GM18526 (cell line): Measurements from ENCODE around the gene KRT32.

Source experiments
- POLR2A ChIP-seq: IDR thresholded peaks from 3 replicates; pipeline ENCODE4 v1.6.1; 2011; ENCODE audit not compliant: insufficient read length; ENCODE audit errors: extremely low read depth

KRT32 gene

DNA sequence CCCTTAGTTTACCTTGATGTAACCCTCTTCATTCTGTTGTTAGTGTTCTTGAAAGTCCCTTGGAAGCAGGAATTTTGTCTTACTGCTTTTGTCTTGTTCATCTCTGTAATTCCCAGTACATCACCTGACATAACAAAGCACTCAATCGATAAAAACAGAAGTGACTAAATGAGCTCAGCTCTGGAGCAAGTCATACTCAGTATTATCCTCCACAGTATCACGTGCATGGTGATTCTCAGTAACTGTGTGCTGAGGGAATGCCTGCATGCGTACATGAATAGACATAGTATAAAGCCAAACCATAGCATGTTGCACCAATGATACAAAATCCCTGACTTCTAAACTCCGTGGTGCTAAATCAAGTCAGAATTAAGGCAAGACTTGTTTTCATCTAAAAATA lies 33.6 kb downstream of the KRT32 start:
- TF ChIP-seq POLR2A, result no peak

DNA sequence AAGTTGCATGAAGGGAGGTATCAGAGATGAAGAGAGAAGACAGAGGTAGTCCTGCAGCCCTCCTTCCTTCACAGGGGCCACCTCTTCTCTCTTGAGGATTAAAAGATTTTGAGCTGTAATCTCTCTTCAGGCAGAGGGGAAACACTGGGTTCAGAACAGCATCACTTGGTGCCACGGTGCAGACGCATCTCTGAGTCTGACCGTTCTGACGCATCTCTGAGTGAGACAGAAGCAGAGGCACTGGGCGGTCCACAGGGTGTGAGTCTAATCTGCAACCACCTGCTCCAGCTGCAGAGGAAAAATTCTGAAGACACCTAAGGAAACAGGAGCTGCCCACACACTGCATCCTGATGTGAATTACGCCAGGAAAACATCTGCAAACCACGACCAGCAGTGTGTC lies 37.5 kb downstream of the KRT32 start:
- no peak for TF ChIP-seq POLR2A

DNA sequence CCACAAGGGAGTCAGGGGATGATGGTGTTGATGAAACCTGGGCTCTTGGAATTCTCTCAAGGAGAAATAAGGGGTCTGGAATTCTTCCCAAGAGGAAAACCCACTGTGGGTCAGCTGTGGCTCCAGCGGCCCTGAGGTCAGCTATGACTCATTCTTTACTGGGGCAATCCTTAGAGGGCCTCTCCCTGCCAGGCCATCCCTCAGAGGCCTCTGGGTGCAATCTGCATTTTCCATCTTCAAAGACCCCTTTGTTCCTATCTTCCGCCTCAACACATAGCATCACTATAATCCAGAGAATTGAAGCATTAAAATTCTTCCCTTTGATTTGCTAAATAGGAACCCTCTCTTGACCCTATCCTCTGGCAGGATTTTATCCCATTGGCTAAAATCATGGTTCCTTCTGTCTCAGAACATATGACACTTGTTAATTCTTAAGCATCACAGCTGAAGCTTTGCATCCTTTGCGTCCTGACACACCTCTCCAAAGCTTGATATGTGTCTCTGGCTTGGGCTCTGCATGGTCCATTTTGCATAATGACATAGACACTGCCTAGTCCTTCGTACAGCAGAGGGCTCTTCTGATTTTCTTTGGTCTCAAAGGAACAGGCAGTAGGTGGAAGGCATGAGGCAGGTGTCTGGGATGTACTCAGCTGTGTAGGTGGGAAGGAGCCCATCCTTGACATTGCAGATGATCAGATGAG lies 38.4 kb downstream of the KRT32 start:
- TF ChIP-seq POLR2A, result no peak

DNA sequence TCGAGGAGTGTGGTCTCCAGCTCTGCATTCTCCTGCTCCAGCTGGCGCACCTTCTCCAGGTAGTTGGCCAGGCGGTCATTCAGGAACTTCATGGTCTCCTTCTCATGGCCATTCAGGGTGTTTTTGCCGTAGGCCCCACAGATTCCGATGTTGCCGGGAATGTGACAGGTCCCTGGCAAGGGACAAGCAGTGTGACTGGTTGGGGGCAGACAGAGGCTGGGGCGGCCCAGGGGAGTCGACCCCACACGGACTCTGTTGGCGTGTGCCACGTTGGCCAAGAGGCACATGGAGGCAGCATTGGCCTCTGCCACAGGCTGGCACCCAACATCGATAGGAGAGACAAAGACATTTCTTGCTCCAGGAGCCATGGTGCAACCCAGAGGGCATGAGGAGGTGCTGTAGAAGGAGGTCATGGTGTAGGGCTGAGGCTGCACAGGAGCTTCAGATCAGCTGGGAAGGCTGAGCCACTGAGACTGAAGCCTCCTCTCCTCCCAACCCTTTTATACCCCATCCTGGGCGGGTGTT lies 43.0 kb downstream of the KRT32 start, which contains the start of gene KRT37:
Gene KRT37, minus strand, starts transcription at position 475 of the 525 bp plus-strand sequence. Its CDS starts 62 bp downstream, at position 413.
- TF ChIP-seq POLR2A, result no peak

DNA sequence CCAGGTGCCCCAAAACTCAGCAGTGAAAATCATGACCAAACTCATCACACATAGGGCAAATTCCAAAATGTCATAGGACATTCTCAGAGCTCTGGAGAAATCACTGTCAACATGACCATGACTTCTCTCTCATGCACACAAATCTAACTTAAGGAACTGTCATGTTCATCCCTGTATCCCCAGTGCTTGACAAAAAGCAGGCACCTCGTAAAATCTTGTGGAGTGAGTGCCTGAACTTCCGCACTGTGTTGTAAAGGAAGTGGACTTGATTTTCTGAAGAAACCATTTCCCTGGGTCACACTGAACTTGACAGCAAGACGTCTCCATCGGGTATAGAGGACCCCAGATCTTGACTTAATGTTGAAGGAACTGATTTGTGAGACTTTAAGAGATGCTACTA lies 45.6 kb downstream of the KRT32 start:
- no peak for TF ChIP-seq POLR2A

DNA sequence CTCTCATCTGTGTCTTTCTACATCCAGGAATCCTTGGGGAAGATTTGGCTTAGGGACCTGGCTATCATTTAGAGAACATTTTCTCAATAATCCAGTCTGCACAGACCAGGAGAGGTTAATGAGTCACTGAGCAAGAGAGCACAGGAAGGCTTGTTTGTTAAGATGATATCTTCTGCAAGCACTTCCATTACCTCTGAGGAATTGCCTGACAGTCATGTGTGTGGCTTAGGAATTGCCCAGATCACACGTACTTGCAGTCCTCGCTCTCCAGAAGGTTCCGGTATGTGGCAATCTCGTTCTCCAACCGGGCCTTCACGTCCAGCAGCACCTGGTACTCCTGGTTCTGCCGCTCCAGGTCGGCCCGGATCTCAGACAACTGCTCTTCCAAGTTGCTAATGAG lies 46.1 kb downstream of the KRT32 start:
- no peak for TF ChIP-seq POLR2A

DNA sequence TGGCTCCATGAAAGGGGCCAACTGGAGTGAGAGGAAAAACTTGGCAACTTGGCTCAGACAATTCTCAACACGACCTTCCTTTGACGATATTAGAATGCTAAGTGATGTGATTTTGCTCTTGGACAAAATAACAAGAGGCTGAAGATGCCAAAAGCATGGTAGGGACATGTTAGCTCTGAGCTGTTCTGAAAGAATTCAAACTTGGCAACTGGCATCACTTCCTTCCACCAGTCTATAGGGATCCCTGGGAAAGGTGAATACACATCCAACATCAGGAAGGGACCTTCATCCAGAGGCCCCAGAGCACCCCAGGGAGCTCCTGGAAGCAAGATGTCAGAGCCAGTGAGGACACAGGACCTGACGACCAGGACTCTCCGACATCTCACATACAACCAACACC lies 47.1 kb downstream of the KRT32 start:
- TF ChIP-seq POLR2A, result no peak

DNA sequence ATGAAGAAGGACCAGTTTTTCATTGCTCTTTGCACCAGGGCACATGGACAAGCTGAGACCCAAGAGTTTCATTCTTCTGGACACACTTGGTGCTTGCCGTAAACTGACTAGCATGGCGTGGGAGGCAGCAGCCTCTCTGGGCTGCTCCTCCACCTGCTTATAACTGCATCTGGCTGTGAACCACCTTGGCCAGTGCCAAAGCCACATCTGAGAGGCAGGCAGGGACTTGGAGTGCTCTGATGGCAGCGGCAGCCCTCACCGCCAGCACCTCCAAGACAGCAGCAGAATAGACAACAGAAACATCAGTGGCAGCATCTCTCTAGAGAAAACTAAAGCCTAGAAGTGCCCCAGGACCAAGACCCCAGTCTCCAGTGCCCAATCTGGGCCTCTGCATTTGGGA lies 47.5 kb downstream of the KRT32 start:
- no peak for TF ChIP-seq POLR2A

DNA sequence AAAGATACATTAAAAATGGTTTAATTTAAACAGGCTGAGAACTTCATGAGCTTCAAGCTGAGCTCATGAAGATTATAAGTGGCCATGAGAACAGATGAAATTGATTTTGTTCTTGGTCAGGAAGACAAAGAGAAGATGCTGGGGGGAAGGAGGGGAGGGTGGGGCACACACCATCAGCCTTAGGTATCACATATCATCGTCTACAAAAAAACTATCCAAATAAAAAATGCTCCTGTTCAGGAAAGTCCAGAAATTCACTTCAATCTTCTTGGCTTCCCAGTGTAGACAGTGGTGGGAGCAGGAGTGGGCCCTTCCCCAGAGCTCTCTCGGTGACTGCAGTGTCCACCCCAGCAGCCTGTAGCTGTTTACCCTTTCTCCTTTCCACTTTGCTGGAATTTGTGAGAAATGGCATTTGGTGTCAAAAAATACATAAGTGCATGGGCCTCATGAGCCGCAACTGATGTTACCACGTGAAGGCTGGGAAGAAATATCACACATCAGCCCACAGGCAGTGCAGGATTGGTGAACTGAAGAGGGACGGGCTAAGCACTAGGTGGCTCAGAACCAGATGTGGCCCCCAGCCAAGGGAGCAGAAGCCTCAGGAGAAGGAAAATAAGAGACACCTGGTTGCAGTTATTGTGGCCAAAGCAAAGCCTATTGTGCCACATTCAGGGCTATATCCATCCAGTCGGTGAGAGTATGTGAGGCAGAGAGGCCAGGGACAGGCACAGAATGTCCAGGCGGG lies 48.9 kb downstream of the KRT32 start:
- no peak for TF ChIP-seq POLR2A

DNA sequence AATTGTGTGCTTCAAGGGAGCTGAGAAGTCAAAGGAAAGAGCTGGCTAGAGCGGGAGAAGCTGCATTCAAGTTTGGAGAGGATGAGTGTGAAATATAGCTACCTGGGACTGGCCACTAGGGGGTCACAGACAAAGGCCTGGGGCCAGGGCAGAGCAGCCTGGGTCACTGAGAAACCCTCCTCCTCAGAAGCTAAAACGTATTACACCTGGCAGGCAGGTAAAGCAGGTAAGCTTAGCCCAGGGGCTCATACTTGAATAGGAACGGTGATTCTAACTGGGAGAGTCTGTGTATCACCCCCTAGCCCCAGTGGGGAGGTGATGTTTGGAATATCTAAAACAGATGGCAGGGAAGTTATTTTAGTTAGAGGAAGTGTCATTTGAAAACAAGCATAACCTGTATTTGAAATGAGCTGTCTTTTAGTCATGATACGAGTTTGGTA lies 49.6 kb downstream of the KRT32 start:
- no peak for TF ChIP-seq POLR2A

DNA sequence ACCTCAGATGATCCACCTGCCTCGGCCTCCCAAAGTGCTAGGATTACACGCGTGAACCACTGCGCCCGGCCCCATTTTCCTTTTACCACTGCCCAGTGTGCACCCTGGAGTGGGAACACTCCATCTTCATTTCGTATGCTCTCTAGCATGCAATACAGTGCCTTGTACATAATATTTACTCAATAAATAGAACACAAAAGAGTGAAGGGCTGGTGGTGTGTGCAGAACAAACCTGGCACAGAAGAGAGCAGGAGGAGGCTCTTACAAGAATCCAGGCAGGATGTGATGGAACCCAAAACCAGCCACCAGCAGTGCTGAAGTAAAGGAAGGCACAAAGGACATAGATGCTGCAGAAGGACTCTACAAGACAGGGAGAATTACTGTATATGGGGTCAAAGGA lies 50.1 kb downstream of the KRT32 start:
- TF ChIP-seq POLR2A, result no peak

DNA sequence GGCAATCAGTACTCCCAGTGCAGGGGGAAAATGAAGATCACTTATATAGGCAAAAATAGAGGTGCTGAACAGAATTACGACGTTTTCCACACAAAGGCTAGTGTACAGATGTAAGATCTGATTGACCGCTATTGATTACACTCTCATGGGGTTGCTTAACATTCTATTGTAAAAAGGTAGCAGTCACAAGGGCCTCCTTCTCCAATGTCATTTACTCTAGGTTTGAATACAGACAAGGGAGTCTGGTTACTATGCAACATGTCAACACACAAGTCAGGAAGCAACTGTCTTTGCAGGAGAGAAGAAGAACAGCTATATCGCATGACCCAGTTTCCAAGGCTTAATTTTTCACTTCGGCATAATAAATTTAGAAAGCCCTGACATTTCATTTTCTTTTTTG lies 50.7 kb downstream of the KRT32 start:
- no peak for TF ChIP-seq POLR2A

DNA sequence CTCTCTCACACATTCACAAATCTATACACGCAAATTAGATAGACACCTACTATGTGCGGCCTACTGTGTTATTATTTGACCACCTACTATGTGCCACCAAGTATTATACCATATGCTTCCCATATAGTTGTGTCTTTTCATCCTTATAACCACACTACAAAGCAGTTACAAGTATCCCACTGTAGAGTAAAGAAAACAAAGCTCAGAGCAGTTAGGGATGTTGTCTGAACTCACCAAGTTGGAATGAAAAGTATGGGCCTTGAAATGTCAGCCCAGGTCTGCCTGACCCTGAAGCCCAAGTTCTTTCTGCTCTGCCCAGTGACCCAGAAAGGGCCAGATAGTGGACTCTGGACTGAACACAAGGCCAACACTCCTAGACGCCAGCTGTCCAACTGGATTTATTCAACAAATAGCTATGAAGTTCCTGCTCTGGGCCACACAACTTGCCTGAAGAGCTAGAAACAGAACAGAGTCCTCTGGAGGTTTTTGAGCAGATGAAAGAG lies 51.3 kb downstream of the KRT32 start:
- no peak for TF ChIP-seq POLR2A

DNA sequence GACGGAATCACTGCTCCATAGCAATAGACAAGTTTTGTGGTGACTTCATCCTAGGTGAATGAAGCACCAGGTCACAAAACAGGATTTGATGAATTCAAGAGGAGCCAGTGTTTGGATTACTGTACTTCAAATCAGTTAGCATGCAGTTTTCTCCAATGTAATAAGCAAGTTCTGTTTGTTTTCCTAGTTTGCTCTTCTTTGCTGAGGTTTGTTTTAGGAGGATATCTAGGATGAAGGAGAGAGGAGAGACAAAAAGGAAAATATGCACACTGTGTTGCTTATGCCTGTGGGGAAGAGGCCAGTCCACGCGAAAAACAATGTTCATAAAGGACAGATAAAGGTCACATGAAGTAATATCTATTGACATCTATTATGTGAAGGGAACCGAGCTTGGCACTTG lies 51.8 kb downstream of the KRT32 start:
- TF ChIP-seq POLR2A, result no peak

DNA sequence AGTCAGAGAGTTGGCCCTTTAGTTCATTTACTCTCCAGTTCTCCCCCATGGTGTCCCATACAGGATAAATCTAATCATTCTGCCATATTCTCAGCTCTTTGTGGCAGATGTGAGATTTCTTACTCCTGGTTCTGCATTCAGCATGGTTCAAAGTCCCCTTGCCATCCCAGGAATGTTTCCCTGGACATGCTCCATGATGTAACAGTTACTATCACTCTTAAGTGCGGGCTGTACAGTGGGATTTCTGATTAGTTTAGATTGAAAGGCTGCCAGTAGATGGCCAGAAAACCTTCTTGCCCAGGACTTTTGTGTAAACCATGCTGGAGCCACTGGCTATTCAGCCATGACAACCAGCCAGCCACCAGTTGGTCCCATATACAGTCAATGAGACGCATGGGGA lies 53.2 kb downstream of the KRT32 start:
- no peak for TF ChIP-seq POLR2A

DNA sequence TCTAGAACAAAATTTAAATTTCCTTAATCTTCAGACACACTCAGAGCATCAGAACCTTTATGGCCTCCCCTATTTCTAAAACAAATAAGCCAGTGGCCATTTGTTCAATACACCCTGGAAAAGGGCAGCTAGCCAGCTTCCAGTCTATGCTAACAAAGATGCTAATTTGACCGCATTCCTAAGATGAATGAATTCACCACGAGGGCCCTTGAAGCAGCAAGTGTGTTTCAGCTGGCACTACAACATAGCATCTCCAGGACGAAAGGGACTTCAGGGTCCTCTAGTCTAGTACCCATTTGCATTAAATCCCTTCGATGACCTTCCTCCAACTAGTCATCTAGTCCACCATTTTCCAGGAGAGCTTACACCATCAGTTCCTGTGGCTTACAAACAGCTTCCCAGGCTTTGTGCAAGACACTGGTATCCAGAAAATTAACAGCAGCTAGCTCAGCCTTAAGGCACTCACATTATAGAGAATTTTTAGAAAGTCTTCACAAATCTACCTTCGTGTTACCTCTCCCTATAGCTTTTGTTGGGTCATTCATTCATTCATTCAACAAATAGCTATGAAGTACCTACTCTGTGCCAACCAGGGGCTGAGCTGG lies 53.7 kb downstream of the KRT32 start:
- no peak for TF ChIP-seq POLR2A
